HEK293 (cell line): Measurements from ENCODE around the gene TSPYL4.
A peak's percentile ranks its signal among the peaks of the same experiment; 100 is the strongest.

Source experiments
- CTCF ChIA-PET: fragments of 350-600 bp; formaldehyde crosslinking; extraction: SDS; loops from one replicate; lab custom pipeline; 2021; ENCODE audit warnings: antibody characterized with exemption; lab: Yijun Ruan, JAX
- POLR2A ChIA-PET: fragments of 300-600 bp; formaldehyde crosslinking; extraction: SDS; loops from one replicate; lab custom pipeline; 2020; ENCODE audit warnings: antibody characterized with exemption, inconsistent platforms; lab: Yijun Ruan, JAX
- H3K27ac ChIP-seq: fragments of 200-500 bp; sonication (Bioruptor generic); 2 replicates; pipeline ENCODE4 v1.5.1; 2014; ENCODE audit warnings: low read depth, low read length, control low read depth, inconsistent platforms; ENCODE audit errors: extremely low read depth
- H3K36me3 ChIP-seq, 2 experiments: fragments of 200-500 bp in 1 of 2; sonication (Bioruptor generic) in 1 of 2; 1 replicate in 1 of 2; 2 replicates in 1 of 2; pipeline ENCODE4 v1.5.1; 2014 to 2017; ENCODE audit warnings: inconsistent platforms in 2 of 2, low read length in 2 of 2; ENCODE audit not compliant: control insufficient read depth in 2 of 2, insufficient read depth in 1 of 2
- H3K4me1 ChIP-seq: fragments of 200-500 bp; sonication (Bioruptor generic); 2 replicates; pipeline ENCODE4 v1.5.1; 2014; ENCODE audit warnings: mild to moderate bottlenecking, low read length, inconsistent platforms; ENCODE audit not compliant: control insufficient read depth, insufficient read depth
- H3K4me3 ChIP-seq: 2 replicates; pipeline ENCODE4 v1.5.1; 2011; ENCODE audit warnings: low read depth, mild to moderate bottlenecking, control low read depth, low read length, moderate library complexity
- H3K9me3 ChIP-seq: fragments of 200-500 bp; sonication (Bioruptor generic); 2 replicates; pipeline ENCODE4 v1.5.1; 2014; ENCODE audit warnings: low read depth, low read length, inconsistent platforms; ENCODE audit not compliant: control insufficient read depth, insufficient read depth
- GFI1B ChIP-seq: fragments of 450-650 bp; formaldehyde crosslinking; IDR thresholded peaks from 2 replicates; pipeline ENCODE4 v1.5.1; 2016; ENCODE audit warnings: missing biosample characterization, missing genetic modification characterization
- HOXA7 ChIP-seq: sonication (generic); formaldehyde crosslinking; IDR thresholded peaks from 2 replicates; pipeline ENCODE4 v1.8.1; 2022; ENCODE audit warnings: missing genetic modification reagents, borderline replicate concordance
- IKZF3 ChIP-seq: fragments of 450-650 bp; IDR thresholded peaks from 2 replicates; pipeline ENCODE4 v1.5.0; 2018; ENCODE audit warnings: missing biosample characterization, mild to moderate bottlenecking, missing genetic modification characterization, moderate library complexity
- KLF10 ChIP-seq: fragments of 450-650 bp; IDR thresholded peaks from 2 replicates; pipeline ENCODE4 v1.5.1; 2018; ENCODE audit warnings: missing biosample characterization, mild to moderate bottlenecking, missing genetic modification characterization
- KLF16 ChIP-seq: fragments of 450-650 bp; formaldehyde crosslinking; IDR thresholded peaks from 2 replicates; pipeline ENCODE4 v1.5.1; 2017; ENCODE audit warnings: missing biosample characterization, missing genetic modification characterization
- SALL2 ChIP-seq: fragments of 450-650 bp; formaldehyde crosslinking; IDR thresholded peaks from 2 replicates; pipeline ENCODE4 v1.5.0; 2017; ENCODE audit warnings: missing biosample characterization, mild to moderate bottlenecking, missing genetic modification characterization, borderline replicate concordance
- SCRT2 ChIP-seq: fragments of 450-650 bp; formaldehyde crosslinking; IDR thresholded peaks from 2 replicates; pipeline ENCODE4 v1.5.1; 2016; ENCODE audit warnings: missing biosample characterization, missing genetic modification characterization
- ZEB2 ChIP-seq: fragments of 450-650 bp; formaldehyde crosslinking; IDR thresholded peaks from 2 replicates; pipeline ENCODE4 v1.5.1; 2016; ENCODE audit warnings: missing biosample characterization, missing genetic modification characterization
- ZIC2 ChIP-seq: fragments of 450-650 bp; formaldehyde crosslinking; IDR thresholded peaks from 2 replicates; pipeline ENCODE4 v1.5.1; 2016; ENCODE audit warnings: missing biosample characterization, missing genetic modification characterization
- ZNF2 ChIP-seq: fragments of 450-650 bp; formaldehyde crosslinking; IDR thresholded peaks from 2 replicates; pipeline ENCODE4 v1.5.1; 2016; ENCODE audit warnings: missing biosample characterization, missing genetic modification characterization
- ZNF311 ChIP-seq: fragments of 450-650 bp; formaldehyde crosslinking; IDR thresholded peaks from 2 replicates; pipeline ENCODE4 v1.5.1; 2017; ENCODE audit warnings: missing biosample characterization, missing genetic modification characterization, borderline replicate concordance
- ZNF48 ChIP-seq: fragments of 450-650 bp; formaldehyde crosslinking; IDR thresholded peaks from 2 replicates; pipeline ENCODE4 v1.5.1; 2016; ENCODE audit warnings: missing biosample characterization, missing genetic modification characterization
- ZNF596 ChIP-seq: fragments of 450-650 bp; IDR thresholded peaks from 2 replicates; pipeline ENCODE4 v1.5.0; 2018; ENCODE audit warnings: missing biosample characterization, mild to moderate bottlenecking, missing genetic modification characterization, moderate library complexity
- ZNF707 ChIP-seq: fragments of 450-650 bp; formaldehyde crosslinking; IDR thresholded peaks from 2 replicates; pipeline ENCODE4 v1.5.1; 2016; ENCODE audit warnings: missing biosample characterization, missing genetic modification characterization
- ZNF830 ChIP-seq: fragments of 450-650 bp; IDR thresholded peaks from 2 replicates; pipeline ENCODE4 v1.5.0; 2018; ENCODE audit warnings: missing biosample characterization, missing genetic modification characterization, low read depth, mild to moderate bottlenecking, moderate library complexity
- TF ChIP-seq, protein P1 (sequence below): fragments of 450-650 bp; formaldehyde crosslinking; IDR thresholded peaks from 2 replicates; pipeline ENCODE4 v1.5.1; 2016; ENCODE audit warnings: missing biosample characterization, missing genetic modification characterization, borderline replicate concordance
- TF ChIP-seq, protein P2 (sequence below): fragments of 450-650 bp; formaldehyde crosslinking; IDR thresholded peaks from 2 replicates; pipeline ENCODE4 v1.5.1; 2016; ENCODE audit warnings: missing biosample characterization, missing genetic modification characterization
- TF ChIP-seq, protein P3 (sequence below): fragments of 450-650 bp; formaldehyde crosslinking; IDR thresholded peaks from 2 replicates; pipeline ENCODE4; 2016; ENCODE audit warnings: missing biosample characterization, missing genetic modification characterization
- TF ChIP-seq, protein P4 (sequence below): fragments of 450-650 bp; formaldehyde crosslinking; IDR thresholded peaks from 2 replicates; pipeline ENCODE4 v1.5.1; 2016; ENCODE audit warnings: missing biosample characterization, missing genetic modification characterization
- TF ChIP-seq, protein P5 (sequence below): fragments of 450-650 bp; formaldehyde crosslinking; IDR thresholded peaks from 2 replicates; pipeline ENCODE4 v1.5.1; 2016; ENCODE audit warnings: missing biosample characterization, missing genetic modification characterization, borderline replicate concordance
- TF ChIP-seq, protein P6 (sequence below): fragments of 450-650 bp; formaldehyde crosslinking; optimal IDR thresholded peaks from 2 replicates; pipeline ENCODE3; 2016; ENCODE audit warnings: missing biosample characterization, mild to moderate bottlenecking, missing genetic modification characterization

Gene TSPYL4

DNA sequence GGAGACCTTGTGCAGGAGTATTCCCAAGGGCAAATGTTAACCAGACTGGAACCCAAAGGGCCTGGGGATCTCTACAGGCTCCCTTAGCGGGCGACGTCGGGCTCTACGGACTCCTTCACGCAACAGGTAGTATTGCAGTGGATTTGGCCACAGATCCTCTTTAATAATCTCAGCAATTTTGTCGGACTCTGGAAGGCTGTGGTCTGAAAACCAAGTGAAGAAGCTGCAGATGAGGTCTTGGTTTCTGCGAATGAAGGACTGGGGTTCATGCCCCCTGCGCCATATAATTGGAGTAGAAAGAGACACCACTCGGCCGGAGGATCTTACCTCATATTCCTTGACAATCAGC is 24.6 kb upstream of the TSPYL4 start (continued):
- TF ChIP-seq, protein P1, sequence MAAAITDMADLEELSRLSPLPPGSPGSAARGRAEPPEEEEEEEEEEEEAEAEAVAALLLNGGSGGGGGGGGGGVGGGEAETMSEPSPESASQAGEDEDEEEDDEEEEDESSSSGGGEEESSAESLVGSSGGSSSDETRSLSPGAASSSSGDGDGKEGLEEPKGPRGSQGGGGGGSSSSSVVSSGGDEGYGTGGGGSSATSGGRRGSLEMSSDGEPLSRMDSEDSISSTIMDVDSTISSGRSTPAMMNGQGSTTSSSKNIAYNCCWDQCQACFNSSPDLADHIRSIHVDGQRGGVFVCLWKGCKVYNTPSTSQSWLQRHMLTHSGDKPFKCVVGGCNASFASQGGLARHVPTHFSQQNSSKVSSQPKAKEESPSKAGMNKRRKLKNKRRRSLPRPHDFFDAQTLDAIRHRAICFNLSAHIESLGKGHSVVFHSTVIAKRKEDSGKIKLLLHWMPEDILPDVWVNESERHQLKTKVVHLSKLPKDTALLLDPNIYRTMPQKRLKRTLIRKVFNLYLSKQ: no peak
- peak; percentile 97 for TF ChIP-seq SCRT2 (tag by site-specific recombination)
- no peak for TF ChIP-seq GFI1B (tag by site-specific recombination)
- no peak for TF ChIP-seq ZIC2 (tag by site-specific recombination)
- TF ChIP-seq ZNF2 (tag by site-specific recombination): no peak

DNA sequence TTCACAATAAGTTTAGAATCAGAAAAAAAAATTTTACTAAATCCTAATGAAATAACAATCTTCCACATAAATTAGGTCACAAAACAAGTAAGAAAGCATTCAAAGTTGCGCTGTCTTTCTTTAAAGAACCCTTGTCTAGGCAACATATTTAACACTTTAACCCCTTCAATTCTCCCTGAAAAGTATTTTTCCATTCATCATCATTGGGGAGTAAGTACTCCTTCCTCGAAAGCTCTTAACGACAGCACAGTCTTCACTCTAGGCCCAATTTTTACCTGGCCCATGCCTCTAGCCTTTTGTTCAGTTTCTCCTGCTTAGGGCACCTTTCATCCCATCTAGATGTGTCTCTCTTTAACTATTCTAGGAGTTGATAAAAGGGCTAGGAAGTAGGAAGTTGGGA is 23.2 kb upstream of the TSPYL4 start:
- peak overlapping the region; percentile 97 for H3K4me3 ChIP-seq
- TF ChIP-seq, protein P2, sequence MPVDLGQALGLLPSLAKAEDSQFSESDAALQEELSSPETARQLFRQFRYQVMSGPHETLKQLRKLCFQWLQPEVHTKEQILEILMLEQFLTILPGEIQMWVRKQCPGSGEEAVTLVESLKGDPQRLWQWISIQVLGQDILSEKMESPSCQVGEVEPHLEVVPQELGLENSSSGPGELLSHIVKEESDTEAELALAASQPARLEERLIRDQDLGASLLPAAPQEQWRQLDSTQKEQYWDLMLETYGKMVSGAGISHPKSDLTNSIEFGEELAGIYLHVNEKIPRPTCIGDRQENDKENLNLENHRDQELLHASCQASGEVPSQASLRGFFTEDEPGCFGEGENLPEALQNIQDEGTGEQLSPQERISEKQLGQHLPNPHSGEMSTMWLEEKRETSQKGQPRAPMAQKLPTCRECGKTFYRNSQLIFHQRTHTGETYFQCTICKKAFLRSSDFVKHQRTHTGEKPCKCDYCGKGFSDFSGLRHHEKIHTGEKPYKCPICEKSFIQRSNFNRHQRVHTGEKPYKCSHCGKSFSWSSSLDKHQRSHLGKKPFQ: no peak
- TF ChIP-seq IKZF3: peak; percentile 22; the same call in 1 of the 2 replicates
- TF ChIP-seq, all 188 proteins: peak for 1
- H3K4me1 ChIP-seq: peaks cover 4% of the 10 kb centered on the region; the same call in 1 of the 2 replicates
- no peaks in the 10 kb centered on the region for H3K9me3 ChIP-seq
- ChIA-PET CTCF (interaction anchor here (0.7 to 5.4 kb wide), 6 partner anchors 9 to 503 kb away, joined by 3 to 78 read pairs (median 4); no protein-coding TSS in a partner anchor), POLR2A (interaction anchor here (0.7 to 4.7 kb wide), 4 partner anchors 8 to 294 kb away, joined by 6 to 31 read pairs (median 19); partner anchors contain the start of genes RWDD1 and TSPYL4)
- H3K36me3 ChIP-seq: peaks cover 11 to 56% of the 10 kb centered on the region in 2 experiments
- no peak overlapping the region for H3K27ac ChIP-seq

DNA sequence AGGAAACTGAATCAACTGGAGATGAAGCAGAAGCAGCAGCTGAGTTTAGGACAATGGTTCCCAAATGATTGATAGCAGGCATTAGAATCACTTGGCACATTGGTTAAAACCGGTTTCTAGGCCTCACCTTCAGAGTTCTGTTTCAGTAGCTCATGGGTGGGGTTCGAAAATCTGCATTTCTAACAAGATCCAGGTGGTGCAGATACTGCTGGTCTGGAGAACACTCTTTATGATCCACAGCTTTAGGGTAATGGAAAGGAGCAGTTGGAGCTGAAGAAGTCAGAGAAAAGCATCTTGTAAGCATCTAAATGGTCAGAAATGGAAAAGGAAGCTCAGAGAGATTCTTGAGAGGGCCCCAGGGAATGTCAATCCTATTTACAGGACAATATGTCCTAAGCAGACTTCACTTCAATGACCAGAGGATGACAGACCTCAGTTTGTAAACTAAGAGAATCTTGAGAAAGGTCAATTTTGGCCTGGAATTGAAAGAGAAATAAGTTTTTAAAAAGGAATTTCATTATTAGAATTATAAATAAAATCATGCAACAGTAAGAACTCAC is 17.4 kb upstream of the TSPYL4 start:
- Histone ChIP-seq H3K27ac (no peak overlapping the region), H3K9me3 (no peaks in the 10 kb centered on the region), H3K36me3 (peaks cover 6 to 61% of the 10 kb centered on the region in 2 experiments), H3K4me3 (no peak overlapping the region), H3K4me1 (peaks cover 4% of the 10 kb centered on the region; the same call in 1 of the 2 replicates)
- ChIA-PET CTCF (interaction anchor here (0.7 to 9.1 kb wide), 11 partner anchors 8 to 374 kb away, joined by 3 to 159 read pairs (median 4); partner anchors contain the start of gene TSPYL1), POLR2A (interaction anchor here (1.2 to 1.5 kb wide), 2 partner anchors 9 to 17 kb away, joined by 4 read pairs; partner anchors contain the start of genes TSPYL1 and TSPYL4)
- TF ChIP-seq KLF10 (tag by site-specific recombination) (no peak), KLF16 (tag by site-specific recombination) (no peak), ZNF830 (tag by site-specific recombination) (no peak), ZEB2 (tag by site-specific recombination) (no peak), SALL2 (tag by site-specific recombination) (no peak), ZNF707 (tag by site-specific recombination) (no peak), ZNF48 (tag by site-specific recombination) (no peak), GFI1B (tag by site-specific recombination) (no peak), ZNF311 (tag by site-specific recombination) (no peak), ZNF596 (tag by site-specific recombination) (no peak), HOXA7 (CRISPR knock-in tag) (no peak)
- TF ChIP-seq, protein P3, sequence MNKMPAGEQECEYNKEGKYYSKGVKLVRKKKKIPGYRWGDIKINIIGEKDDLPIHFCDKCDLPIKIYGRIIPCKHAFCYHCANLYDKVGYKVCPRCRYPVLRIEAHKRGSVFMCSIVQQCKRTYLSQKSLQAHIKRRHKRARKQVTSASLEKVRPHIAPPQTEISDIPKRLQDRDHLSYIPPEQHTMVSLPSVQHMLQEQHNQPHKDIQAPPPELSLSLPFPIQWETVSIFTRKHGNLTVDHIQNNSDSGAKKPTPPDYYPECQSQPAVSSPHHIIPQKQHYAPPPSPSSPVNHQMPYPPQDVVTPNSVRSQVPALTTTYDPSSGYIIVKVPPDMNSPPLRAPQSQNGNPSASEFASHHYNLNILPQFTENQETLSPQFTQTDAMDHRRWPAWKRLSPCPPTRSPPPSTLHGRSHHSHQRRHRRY: no peak
- TF ChIP-seq, protein P4, sequence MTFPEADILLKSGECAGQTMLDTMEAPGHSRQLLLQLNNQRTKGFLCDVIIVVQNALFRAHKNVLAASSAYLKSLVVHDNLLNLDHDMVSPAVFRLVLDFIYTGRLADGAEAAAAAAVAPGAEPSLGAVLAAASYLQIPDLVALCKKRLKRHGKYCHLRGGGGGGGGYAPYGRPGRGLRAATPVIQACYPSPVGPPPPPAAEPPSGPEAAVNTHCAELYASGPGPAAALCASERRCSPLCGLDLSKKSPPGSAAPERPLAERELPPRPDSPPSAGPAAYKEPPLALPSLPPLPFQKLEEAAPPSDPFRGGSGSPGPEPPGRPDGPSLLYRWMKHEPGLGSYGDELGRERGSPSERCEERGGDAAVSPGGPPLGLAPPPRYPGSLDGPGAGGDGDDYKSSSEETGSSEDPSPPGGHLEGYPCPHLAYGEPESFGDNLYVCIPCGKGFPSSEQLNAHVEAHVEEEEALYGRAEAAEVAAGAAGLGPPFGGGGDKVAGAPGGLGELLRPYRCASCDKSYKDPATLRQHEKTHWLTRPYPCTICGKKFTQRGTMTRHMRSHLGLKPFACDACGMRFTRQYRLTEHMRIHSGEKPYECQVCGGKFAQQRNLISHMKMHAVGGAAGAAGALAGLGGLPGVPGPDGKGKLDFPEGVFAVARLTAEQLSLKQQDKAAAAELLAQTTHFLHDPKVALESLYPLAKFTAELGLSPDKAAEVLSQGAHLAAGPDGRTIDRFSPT (tag by site-specific recombination): no peak
- TF ChIP-seq, protein P5, sequence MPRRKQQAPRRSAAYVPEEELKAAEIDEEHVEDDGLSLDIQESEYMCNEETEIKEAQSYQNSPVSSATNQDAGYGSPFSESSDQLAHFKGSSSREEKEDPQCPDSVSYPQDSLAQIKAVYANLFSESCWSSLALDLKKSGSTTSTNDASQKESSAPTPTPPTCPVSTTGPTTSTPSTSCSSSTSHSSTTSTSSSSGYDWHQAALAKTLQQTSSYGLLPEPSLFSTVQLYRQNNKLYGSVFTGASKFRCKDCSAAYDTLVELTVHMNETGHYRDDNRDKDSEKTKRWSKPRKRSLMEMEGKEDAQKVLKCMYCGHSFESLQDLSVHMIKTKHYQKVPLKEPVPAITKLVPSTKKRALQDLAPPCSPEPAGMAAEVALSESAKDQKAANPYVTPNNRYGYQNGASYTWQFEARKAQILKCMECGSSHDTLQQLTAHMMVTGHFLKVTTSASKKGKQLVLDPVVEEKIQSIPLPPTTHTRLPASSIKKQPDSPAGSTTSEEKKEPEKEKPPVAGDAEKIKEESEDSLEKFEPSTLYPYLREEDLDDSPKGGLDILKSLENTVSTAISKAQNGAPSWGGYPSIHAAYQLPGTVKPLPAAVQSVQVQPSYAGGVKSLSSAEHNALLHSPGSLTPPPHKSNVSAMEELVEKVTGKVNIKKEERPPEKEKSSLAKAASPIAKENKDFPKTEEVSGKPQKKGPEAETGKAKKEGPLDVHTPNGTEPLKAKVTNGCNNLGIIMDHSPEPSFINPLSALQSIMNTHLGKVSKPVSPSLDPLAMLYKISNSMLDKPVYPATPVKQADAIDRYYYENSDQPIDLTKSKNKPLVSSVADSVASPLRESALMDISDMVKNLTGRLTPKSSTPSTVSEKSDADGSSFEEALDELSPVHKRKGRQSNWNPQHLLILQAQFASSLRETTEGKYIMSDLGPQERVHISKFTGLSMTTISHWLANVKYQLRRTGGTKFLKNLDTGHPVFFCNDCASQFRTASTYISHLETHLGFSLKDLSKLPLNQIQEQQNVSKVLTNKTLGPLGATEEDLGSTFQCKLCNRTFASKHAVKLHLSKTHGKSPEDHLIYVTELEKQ (tag by site-specific recombination): no peak
- TF ChIP-seq, protein P6, sequence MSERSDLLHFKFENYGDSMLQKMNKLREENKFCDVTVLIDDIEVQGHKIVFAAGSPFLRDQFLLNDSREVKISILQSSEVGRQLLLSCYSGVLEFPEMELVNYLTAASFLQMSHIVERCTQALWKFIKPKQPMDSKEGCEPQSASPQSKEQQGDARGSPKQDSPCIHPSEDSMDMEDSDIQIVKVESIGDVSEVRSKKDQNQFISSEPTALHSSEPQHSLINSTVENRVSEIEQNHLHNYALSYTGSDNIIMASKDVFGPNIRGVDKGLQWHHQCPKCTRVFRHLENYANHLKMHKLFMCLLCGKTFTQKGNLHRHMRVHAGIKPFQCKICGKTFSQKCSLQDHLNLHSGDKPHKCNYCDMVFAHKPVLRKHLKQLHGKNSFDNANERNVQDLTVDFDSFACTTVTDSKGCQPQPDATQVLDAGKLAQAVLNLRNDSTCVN: no peak
